ENCODE results near the gene ATXN2.
"Not testable (repeated sequence)": the region's sequence is repeated elsewhere in the genome, so short reads cannot be mapped to it uniquely, and the experiment has no call there.

GRCh38 chr12:111460111-111460510 lies 139.0 kb downstream of the ATXN2 start:
- not testable (repeated sequence) for TF ChIP-seq CTCF, POLR2A (IDR thresholded peaks at IDR 0.05)

Data from body of pancreas (tissue), 4 donors.